PC-3 (cell line): Measurements from ENCODE around the gene GALNTL6.

ENCODE experiments used
- EZH2 ChIP-seq: fragments of 300-600 bp; sonication (generic); IDR thresholded peaks from one replicate; pipeline ENCODE4 v1.6.1; 2017; ENCODE audit warnings: antibody characterized with exemption, mild to moderate bottlenecking, low read length; ENCODE audit not compliant: unreplicated experiment
- TF ChIP-seq, protein P1 (sequence below): fragments of 300-600 bp; sonication (generic); conservative IDR thresholded peaks from 2 replicates; pipeline ENCODE4 v1.5.1; 2017; ENCODE audit warnings: antibody characterized with exemption, low read depth, mild to moderate bottlenecking, low read length

DNA sequence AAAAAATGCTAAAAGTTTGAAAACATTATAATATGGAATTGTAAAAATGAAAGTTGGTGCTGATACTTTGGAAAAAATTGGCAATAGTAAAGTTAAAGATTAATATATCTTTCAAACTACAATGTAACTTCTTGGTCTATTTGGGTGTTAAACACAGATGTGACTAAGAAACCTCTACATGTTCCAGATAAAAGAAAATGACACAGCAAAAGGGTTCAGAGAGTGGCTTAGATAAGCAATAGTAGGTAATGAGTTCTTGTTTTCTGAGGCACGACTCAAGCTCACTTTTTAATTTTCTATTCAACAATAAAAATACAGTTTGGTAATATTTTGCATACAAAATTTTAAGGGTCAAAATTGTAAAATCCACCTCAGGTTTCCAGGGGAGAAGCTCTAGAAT lies 292.7 kb downstream of the GALNTL6 start:
- TF ChIP-seq EZH2, result no peak
- TF ChIP-seq, protein P1, sequence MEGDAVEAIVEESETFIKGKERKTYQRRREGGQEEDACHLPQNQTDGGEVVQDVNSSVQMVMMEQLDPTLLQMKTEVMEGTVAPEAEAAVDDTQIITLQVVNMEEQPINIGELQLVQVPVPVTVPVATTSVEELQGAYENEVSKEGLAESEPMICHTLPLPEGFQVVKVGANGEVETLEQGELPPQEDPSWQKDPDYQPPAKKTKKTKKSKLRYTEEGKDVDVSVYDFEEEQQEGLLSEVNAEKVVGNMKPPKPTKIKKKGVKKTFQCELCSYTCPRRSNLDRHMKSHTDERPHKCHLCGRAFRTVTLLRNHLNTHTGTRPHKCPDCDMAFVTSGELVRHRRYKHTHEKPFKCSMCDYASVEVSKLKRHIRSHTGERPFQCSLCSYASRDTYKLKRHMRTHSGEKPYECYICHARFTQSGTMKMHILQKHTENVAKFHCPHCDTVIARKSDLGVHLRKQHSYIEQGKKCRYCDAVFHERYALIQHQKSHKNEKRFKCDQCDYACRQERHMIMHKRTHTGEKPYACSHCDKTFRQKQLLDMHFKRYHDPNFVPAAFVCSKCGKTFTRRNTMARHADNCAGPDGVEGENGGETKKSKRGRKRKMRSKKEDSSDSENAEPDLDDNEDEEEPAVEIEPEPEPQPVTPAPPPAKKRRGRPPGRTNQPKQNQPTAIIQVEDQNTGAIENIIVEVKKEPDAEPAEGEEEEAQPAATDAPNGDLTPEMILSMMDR, result no peak
